NCI-H1694 (cell line): ENCODE data around the gene MEIOC.
"Not testable (repeated sequence)": the region's sequence is repeated elsewhere in the genome, so short reads cannot be mapped to it uniquely, and the experiment has no call there.

Experiments
- DNase-seq: peaks from one replicate; lab custom pipeline; 2025; lab: John Stamatoyannopoulos, UW

Gene MEIOC

GRCh38 chr17:44655983-44656710, at the start of gene MEIOC:
MEIOC (plus strand) TSS chr17:44656468; CDS start chr17:44656614, 146 bp downstream.
- DNase-seq = no peak

GRCh38 chr17:44606658-44607057, 49.6 kb upstream of the MEIOC start:
- no peak for DNase-seq

- DNase-seq = no peak
Observed at GRCh38 chr17:44607836-44608690, 48.2 kb upstream of the MEIOC start.

GRCh38 chr17:44608727-44609435, 47.4 kb upstream of the MEIOC start:
- DNase-seq = no peak

- DNase-seq = no peak
Observed at GRCh38 chr17:44610331-44610730, 45.9 kb upstream of the MEIOC start.

GRCh38 chr17:44610871-44611270, 45.4 kb upstream of the MEIOC start:
- DNase-seq = no peak

- no peak for DNase-seq
Observed at GRCh38 chr17:44614862-44615261, 41.4 kb upstream of the MEIOC start.

GRCh38 chr17:44618652-44619051, 37.6 kb upstream of the MEIOC start:
- not testable (repeated sequence) for DNase-seq

GRCh38 chr17:44623070-44623725, 33.1 kb upstream of the MEIOC start:
- DNase-seq = no peak

- no peak for DNase-seq
Observed at GRCh38 chr17:44627513-44628242, 28.6 kb upstream of the MEIOC start.

- no peak for DNase-seq
Observed at GRCh38 chr17:44628243-44629188, 27.8 kb upstream of the MEIOC start.

GRCh38 chr17:44629314-44629713, 27.0 kb upstream of the MEIOC start:
- DNase-seq = no peak

GRCh38 chr17:44630703-44631102, 25.6 kb upstream of the MEIOC start:
- DNase-seq = no peak

GRCh38 chr17:44633998-44634397, 22.3 kb upstream of the MEIOC start:
- no peak for DNase-seq

- DNase-seq = not testable (repeated sequence)
Observed at GRCh38 chr17:44634401-44634800, 21.9 kb upstream of the MEIOC start.

- peak; percentile 17 for DNase-seq
Observed at GRCh38 chr17:44636562-44636961, 19.7 kb upstream of the MEIOC start.

GRCh38 chr17:44637066-44637465, 19.2 kb upstream of the MEIOC start:
- no peak for DNase-seq

- DNase-seq = peak; percentile 17
Observed at GRCh38 chr17:44642834-44643233, 13.4 kb upstream of the MEIOC start.

GRCh38 chr17:44645341-44645740, 10.9 kb upstream of the MEIOC start:
- DNase-seq = no peak

- no peak for DNase-seq
Observed at GRCh38 chr17:44646280-44646679, 10.0 kb upstream of the MEIOC start.
